GM10847 (cell line): ENCODE results near the gene TYSND1.

Source experiments
- POLR2A ChIP-seq: IDR thresholded peaks from 2 replicates; pipeline ENCODE4 v1.6.1; 2011; ENCODE audit not compliant: insufficient read length; ENCODE audit errors: extremely low read depth

TYSND1 gene

DNA sequence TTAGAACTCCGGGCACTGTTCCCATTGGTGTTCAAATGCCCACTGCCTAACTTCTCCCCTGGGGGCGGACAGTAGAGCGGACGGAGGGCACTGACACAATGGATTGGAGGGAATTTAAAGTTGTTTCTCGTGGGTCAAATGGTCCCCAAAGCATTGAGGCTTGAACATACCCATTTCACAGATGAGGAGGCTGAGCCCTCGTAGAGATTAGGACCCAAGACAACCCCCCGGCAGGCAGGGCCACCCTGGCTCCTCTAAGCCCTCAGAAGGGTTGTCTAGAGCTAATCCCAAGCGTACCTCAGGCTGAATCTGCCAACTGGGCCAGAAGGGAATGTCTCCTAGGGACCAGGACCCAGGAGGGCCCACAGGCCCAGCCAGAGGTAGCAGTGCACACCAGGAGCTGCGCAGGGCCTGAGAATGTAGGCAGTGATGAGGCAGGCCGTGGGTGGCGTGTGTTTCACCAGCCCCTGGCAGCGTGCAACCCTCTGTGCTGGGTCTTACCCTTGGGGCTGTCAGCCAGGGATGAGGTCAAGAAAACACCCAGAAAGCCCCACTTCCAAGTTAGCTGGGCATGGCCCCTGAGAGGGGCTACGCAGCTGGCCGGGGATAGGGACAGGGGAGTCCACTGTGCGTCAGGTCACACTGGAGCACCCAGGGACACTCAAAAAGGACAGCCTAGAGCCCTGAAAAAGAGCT, 19.7 kb downstream of the TYSND1 start:
- no peak for TF ChIP-seq POLR2A

DNA sequence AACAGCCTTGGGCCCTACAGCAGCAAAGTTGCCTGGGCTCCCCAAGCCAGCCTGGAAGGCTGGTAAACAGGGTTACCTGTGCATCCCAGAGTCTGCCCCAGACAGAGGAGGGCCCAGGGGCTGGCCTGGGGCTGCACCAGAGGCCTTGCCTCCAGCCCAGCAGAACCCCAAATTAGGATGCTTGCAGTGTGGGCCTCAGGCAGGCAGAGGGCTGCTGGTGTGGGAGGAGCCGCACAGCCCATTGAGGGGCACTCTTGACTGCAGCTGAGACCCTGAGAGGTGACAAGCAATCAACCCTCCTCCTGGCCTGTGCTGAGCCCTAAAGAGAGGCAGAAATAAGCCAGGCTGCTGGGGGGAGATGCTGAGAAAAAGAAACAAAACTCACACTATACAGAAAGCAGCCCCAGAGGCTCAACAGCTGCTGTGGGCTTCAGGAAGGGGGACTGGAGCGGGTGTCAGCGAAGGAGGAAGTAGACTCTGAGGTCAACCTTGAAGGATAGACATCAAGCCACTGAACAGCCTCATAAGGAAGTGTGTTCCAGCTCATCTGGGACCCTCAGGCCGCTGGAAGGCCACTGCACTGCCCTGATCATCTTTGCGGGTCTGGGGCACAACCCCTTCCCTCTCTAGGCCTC, 20.5 kb downstream of the TYSND1 start:
- no peak for TF ChIP-seq POLR2A

DNA sequence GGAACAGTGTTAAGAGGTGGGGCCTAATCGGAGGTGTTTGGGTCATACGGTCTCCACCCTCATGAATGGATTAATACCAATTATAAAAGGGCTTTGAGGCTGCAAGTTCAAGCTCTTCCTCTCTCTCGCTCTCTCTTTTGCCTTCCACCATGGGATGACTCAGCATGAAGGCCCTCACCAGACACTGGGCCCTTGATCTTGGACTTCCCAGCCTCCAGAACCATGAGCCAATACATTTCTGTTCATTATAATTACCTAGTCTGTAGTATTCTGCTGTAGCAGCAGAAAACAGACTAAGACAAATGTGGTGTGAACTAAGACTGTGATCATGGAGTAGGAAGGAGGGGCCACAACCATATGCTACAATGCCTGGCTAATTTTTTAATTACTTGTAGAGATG, 21.6 kb downstream of the TYSND1 start:
- TF ChIP-seq POLR2A = no peak

GRCh38 chr10:70124415-70124814, 22.1 kb downstream of the TYSND1 start:
- TF ChIP-seq POLR2A = no peak

GRCh38 chr10:70123817-70124216, 22.7 kb downstream of the TYSND1 start:
- TF ChIP-seq POLR2A = no peak

DNA sequence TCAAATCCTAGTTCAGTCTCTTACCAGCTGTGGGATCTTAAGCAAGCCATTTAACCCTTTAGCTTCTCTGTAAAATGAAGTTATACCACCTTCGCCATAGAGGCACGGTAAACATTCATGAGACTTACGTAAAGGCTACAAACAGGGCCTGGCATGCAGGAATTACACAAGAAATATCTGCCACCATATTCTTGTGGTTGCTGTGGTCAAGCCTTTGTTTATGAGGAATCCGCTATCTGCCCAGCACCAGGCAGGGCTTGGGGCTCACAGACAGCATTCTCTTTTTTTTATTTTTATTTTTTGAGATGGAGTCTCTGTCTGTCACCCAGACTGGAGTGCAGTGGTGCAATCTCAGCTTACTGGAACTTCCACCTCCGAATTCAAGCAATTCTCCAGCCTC, 23.8 kb downstream of the TYSND1 start:
- no peak for TF ChIP-seq POLR2A

DNA sequence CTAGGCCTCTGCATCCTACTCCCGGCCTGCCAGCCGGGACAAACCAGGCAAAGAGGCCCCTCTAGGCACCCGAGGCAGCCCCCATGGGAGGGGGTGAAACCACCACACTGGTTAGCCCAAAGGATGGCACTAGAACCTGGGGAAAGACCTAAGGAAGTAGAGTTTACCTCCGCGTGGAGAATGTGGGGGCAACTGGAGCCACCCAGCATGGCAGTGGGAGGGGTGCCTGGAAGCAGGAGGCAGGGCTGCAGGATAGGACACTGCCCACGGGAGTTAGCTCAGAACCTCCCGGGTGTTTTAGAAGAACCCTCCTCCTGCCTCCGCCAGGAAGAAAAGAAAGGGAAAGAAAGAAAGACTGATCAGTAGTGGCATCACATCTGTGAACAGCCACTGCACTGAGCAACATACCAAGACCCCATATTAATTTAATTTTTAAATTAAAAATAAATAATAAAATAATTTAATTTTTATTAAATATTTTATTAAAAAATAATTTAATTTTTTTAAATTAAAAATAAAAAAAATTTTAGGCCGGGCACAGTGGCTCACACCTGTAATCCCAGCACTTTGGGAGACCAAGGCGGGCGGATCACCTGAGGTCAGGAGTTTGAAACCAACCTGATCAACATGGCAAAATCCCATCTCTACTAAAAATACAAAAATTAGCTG, 25.1 kb downstream of the TYSND1 start:
- TF ChIP-seq POLR2A = no peak

GRCh38 chr10:70120417-70120816, 26.1 kb downstream of the TYSND1 start:
- TF ChIP-seq POLR2A = no peak

DNA sequence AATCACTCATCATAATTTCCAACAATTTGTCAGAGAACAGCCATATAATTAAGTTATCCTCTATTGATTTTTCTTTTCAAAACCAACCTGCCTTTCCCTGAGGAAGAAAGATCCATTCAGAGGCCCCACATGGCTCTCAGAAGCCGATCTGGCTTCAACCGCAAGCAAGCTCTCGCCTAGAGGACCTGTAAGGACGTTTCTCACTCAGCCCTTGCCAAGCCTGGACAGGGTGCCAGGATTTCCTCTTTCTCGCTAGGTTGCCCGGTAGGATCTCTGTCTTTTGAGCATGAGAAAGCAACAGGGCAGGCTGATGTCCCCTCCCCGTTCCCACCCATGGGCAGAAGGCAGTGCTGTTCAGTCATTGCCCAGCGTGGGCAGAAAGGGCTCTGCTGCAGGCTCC, 26.9 kb downstream of the TYSND1 start:
- no peak for TF ChIP-seq POLR2A

DNA sequence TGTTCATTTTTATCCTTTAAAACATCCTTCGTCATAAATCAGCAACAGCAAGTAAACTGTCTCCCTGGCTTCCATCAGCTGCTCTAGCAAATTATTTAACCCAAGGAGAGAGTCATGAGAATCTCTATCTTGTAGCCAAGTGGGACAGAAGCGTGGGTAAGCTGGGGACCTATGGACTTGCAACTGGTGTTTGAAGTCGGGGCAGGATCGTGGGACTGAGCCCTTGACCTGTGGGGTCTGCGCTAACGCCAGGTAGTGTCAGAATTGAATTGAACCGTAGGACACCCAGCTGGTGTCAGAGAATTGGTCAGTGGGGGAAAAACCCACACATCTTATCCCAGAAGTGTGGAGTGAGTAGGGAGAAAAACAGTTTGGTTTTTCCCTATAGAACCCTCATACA, 27.3 kb downstream of the TYSND1 start:
- TF ChIP-seq POLR2A = no peak

- no peak for TF ChIP-seq POLR2A
Measured at GRCh38 chr10:70118196-70118595, 28.3 kb downstream of the TYSND1 start.

- no peak for TF ChIP-seq POLR2A
Measured at GRCh38 chr10:70117646-70118045, 28.9 kb downstream of the TYSND1 start.

DNA sequence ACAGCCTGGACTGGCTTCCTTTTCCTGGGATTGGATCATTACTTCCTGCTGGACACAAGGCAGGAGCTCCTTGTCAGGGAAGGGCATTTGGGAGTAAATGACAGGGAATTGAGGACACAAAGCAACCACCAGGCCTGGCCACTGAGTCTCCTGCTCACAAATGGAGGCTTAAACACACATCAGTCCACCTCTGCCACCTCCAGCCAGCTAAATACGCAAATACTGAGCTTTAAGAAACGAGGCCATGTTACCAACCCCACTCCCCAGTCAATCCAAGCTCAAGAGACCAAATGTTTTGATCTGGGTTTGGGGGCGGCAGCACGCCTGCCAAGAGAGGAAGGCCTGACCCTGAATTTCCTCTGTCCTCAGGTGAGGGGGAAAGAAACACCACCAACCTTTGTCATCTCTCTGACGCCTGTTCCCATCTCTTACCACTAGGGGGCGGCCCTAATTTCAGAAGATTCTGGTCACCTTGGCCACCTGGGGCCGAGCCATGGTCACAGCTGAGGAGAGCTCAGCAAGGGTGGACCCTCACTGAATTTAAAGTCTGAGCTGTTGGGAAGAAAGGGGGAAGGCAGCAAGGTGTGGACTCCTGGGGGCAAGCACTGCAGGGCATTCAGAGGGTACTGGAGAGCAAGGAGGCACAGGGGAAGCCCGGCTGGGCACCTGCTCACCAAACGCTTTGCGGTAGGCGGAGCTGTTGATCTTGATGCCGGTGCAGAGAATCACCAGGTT, 30.4 kb downstream of the TYSND1 start:
- TF ChIP-seq POLR2A = no peak

DNA sequence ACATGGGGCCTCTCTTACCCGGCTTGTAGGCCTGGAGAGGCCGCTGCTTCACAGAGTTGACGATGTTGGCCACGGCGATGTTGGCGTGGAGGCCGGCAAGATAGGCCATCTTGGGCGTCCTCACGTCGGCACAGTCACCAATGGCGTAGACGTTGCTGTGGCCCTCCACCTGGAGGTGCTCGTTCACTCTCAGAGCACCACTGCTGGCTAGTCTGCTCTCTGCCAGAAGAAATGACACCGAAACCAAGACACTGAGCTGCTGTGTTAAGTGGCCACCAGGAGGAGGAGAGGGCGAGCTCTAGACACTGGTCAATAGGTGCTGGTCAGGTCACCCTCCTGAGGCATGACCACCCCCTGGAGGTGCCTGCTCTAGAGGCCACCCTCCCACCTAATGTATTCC, 31.6 kb downstream of the TYSND1 start:
- TF ChIP-seq POLR2A = no peak

DNA sequence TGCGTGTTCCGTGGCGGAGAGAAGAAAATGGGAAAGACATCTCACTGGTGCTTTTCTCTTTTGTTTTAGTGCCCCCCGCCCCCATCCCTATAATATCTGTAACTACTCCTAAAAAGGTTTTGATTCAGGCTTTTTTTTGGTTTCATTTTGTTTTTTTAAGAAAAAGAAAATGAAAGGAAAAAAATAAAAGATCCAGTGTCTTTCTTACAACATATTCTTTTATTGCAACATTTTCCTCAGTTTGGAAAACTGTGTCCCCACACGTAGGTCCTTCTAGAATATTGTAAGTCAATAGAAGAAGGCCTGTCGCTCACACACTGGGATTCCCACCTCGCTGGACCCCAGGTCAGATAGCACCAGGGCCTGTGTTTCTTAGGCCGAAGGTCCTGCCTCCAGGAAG, 34.4 kb downstream of the TYSND1 start:
- no peak for TF ChIP-seq POLR2A

DNA sequence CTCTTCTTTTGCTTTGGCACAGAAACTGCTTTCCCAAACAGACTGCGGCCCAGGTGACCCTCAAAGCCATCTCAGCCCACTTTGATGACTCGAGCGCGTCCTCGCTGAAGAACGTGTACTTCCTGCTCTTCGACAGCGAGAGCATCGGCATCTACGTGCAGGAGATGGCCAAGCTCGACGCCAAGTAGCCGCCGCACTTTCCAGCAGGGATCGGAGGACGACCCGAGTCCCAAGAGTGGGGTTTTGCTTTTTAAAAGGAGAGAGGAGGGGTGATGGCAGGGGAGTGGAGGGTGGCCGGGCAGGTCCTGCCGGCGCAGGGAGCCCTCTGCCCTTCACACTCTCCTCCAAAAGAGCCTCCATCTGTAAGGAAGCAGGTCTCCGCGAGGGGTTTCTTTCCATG, 35.0 kb downstream of the TYSND1 start:
- TF ChIP-seq POLR2A = no peak
